HG03520 (cell line): ENCODE results near the gene PERM1.
"Not testable (repeated sequence)": the region's sequence is repeated elsewhere in the genome, so short reads cannot be mapped to it uniquely, and the experiment has no call there.

Experiments
- ATAC-seq: cut with Tn5 transposase; IDR thresholded peaks from one replicate; pipeline ENCODE4 v1.9.1; 2021; ENCODE audit warnings: mild to moderate bottlenecking, moderate library complexity; ENCODE audit not compliant: unreplicated experiment

Gene PERM1

GRCh38 chr1:1017397-1018320 is 35.8 kb upstream of the PERM1 start:
- not testable (repeated sequence) for ATAC-seq

DNA sequence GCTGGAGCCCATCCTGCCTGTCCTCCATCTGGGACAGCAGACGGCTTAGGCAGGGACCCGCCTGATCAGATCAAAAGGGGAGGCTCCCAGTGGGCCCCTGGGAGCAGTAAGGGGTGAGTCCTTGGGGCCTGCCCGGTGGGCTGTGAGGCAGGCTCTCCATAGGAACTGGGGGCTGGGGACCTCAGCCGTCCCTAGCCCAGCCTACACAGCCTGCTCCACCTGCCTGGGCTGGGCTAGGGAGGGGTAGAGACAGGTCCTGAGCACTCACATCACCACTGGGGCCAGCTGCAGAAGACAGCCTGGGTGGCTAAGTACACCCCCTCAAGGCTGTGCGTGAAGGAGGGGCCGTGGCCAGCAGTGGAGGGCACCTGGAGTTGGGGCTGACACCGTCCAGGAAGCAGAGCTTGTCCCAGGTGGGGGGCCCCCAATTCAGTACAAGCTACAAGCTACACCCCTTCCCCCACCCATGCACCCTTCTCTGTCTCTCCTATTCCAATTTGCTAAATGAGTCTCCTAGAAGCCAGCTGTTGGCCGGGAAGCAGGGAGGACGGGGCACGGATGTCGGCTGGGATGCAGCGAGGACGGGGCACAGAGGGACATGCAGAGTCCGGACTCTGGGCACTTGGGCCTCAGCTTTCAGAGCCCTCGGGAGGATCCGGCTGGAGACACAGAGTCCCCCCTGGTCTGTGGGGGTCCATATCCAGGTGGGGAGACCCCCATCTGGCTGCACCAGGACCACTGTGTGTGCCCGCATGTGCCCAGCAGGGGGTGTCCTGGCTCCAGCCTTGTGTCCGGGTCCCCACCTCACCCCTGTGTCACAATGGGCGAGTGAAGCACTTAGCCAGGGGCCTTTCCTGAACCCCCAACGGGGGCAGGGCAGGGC is 33.1 kb upstream of the PERM1 start:
- ATAC-seq, result no peak

GRCh38 chr1:1013922-1014648 is 32.2 kb upstream of the PERM1 start:
- no peak for ATAC-seq

- ATAC-seq, result peak; percentile 78
Observed at GRCh38 chr1:1013105-1013921, 31.4 kb upstream of the PERM1 start, which contains the start of gene ISG15. TSS of gene ISG15 (plus strand) at chr1:1013497. CDS start at chr1:1013574, 77 bp downstream.

GRCh38 chr1:1012736-1013104 is 30.8 kb upstream of the PERM1 start:
- ATAC-seq, result not testable (repeated sequence)

DNA sequence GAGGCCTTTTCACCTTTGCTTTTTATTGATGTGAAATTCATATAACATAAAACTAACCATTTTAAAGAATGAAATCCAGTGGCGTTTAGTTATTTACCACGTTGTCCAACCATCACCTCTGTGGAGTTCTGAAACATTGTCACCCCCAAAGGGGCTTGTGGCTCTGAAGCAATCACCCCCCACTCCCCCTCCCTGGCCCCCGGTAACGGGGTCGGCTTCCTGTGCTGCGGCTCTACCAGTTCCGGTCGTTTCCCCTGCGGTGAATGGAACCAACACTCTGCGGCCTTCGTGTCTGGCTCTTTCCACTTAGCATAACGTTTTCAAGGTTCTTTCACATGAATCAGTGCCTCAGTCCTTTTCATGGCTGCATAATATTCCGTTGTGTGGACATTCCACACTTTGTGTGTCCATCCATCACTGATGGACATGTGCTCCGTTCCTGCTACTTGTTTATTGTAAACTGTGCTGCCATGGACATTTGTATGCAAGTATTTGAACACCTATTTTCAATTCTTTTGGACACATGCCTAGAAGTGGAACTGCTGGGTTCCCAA is 29.6 kb upstream of the PERM1 start:
- no peak for ATAC-seq

- not testable (repeated sequence) for ATAC-seq
Observed at GRCh38 chr1:1010131-1010530, 28.2 kb upstream of the PERM1 start.

DNA sequence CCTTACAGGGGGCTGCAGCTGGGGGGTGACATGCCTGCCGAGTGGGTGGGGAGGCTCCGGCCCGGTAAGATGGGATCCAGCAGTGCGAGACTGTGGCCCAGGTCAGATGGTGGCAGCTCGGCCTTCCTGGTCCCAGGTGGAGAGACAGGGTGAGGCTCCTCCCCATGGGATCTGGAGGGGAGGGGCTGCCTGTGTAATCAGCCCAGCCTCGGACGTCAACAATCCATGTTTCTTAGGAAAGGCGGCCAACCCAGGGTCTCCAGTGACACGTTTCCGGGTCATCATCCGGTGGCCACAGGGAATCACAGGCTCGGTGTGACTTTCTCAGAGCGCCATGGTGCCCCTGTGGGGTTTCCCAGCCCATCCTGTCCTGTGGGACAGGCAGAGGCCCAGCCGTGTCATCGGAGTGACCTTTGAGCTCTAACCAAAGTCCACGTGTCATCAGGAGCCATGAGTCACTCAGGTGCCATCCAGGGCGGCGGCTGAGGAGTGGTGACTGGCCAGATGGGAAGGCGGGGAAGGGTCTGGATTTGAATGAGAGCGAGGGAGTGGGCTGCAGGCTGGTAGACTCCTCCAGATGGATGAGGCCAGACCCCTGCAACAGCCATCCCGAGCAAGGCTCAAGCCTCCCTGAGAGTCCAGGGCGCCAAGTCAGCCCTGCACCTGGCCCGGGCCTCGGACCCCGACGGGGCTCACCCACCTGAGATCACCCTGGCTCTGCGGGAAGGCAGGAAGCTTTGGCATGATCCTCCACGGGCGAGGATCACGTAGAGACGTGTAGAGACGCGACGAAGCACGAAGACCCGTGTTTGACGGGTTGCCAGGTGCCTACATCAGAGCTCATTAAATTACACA is 24.6 kb upstream of the PERM1 start:
- ATAC-seq, result no peak

DNA sequence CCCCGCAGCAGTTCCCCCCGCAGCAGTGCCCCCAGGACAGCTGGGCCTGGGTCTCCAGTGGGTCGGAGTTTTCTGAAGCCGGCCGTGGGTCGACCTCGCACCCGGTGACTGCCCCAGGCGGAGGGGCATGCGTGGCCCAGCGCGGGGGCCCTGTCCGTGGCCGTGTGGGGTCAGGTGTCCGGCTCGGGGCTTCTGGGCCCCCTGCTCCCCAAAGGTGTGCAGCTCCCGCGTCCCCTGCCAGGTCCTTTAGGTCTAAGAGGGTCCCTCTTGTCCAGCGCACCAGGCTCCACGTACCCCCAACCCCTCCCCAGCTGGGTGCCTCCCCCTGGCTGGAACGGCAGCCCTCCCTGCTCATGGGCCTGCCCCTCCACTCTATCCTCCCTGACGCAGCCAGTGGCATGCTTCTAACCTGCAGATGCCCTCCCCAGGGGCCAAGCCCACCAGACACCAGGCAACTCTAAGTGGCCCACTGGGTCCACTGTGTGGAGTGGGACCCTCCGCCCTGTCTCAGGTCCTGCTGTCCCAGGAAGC is 23.9 kb upstream of the PERM1 start:
- ATAC-seq, result no peak

DNA sequence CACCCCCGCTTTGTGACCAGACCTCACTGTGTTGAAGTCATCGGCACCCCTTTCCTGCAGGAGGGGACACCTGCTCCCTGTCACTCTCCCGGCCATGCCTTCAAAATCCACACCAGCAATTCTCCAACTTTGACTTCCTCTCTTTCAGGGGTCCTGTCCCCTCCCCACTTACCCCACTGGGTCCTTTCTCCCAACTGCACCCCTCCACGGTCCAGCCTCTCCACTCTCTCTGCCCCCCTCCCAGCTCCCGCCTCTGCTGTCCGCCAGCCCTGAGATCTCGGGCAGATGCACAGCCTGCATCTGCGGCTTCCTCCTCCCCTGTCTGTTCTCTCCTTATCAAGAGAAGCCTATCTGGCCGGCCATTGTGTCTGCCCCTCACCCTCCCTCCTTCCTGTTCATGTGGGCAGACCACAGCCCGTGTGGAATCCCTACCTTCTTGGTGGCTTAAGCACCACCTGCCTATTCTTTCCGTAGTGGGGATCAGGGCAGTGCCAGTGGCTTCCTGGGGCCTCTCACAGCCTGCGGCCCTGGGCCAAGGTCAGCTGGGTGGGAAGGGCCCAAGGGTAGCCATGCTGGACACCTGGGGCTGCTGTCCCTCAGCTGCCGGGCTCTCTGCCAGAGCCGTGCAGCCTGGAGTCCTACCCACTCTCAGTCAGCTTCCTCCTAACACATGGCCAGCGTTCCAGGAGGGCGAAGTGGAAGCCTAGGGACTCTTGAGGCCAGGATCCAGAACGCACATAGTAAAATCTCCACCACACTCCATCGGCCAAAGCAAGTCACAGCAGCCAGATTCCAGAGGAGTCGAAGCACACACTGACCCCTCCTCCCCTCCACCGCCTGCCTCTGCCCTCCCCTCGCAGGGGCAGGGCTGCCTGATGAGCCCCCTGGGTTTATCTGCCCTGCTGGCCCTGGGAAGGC is 23.1 kb upstream of the PERM1 start:
- no peak for ATAC-seq

DNA sequence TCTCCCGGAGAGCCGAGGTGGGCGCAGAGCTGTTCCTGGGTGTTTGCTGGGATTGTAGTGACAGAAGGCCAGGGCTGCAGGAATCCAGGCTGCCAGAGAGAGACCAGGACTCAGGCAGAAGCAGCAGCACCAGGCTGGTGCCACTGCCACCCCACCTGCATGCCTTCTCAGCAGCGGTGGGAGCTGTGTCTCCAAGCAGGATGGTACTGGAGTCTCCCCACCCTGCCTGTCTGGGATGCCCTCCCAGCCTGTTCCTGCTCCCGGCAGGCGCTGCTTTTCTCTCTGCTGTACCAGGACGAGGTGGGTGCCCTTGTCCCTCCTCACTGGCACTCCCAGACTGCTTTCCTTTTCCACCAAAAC is 22.5 kb upstream of the PERM1 start:
- ATAC-seq, result no peak

DNA sequence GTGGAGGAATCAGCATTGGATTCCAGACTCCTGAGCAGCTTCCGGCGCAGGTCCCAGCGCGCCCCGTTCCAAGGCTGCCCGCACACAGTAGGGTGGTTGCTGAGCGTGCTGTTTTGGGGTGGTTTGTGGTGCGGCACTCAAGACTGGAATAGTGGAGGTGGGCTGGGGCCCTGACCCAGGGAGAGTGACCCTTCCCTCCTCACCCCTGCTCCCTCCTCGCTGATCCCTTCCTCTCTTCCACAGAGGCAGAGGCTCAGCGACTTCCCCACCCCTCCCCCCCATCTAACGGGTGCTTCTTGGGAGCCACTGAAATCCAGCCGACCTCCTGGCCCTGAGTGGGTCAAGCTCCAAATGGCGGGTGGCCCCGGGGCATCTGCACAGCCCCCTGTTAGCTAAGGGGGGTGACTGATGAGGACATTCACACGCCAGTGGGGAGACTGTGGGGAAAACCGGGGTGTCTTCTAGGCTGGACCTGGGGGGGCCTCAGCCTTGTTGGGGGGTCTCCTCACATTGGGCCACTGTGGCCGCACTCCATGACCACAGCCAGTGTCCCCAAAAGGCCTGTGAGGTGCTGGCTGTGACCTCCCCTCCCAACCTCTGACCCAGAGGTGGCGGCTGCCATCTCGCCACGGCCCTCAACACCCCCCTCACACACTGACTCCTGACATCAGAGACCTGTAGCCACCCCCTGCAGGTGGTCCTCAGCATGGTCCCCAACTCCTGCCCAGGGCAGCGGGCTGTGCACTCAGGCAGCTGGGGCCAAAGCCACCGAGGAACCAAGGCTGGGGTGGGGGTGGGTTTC is 21.9 kb upstream of the PERM1 start:
- ATAC-seq, result no peak

DNA sequence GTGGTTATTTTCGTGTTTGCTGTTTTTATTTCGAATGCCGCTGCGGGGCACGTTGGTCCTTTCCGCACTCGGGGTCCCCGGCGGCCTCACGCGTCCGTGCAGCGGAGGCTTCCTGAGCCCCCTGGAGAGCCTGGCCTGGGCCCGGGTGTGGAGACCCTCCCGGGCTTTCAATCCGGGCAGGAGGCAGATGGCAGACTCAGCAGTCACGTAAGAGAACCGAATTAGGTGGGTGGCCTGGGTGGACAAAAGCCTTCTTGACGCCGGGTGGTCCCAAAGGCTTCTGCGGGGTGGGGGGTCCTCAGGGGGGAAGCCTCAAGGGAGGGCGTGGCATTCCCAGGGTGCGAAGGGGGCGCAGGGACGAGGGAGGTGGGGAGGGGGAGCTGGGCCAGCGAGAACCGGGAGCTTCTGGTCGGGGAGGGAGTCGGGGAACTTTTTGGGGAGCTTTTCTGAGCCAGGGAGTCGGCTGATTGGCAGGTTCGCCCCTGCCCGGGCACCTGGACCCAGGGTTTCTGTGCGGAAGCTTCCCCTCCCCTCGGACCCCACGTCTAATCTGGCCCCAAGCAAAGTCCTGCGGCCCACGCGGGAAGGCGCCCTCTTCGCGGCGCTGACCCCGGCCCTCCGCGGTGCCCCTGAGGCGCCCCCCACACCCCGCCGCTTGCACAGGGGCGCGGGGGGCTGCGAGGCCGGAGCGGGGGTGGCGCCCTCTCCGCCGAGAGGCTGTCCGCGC is 19.3 kb upstream of the PERM1 start:
- no peak for ATAC-seq

GRCh38 chr1:1000357-1001056 is 18.6 kb upstream of the PERM1 start:
- no peak for ATAC-seq

DNA sequence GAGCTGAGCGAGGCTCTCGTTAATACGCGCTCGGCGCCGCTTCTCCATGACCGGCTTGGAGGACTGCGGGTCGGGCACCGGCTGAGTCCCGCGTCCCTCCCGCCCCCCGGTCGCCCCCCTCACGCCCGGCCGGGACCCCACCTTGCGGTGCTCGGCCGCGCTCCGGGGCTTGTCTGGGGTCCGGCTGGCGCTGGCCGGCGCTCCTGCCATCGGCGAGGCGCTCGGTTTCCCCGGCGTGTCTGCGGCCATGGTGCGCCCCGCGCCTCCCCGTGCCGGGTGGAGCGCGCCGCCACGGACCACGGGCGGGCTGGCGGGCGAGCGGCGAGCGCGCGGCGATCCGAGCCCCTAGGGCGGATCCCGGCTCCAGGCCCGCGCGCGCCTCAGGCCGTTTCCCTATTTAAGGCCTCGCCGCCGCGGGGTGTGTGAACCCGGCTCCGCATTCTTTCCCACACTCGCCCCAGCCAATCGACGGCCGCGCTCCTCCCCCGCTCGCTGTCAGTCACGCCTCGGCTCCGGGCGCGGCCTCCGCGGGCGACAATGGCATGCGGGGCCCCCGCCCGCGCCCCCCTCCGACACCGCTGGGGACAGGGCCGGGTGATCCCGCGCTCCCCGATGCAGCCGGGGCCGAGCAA is 17.9 kb upstream of the PERM1 start, which contains the start of gene HES4:
Gene HES4, minus strand, starts transcription at position 373 of the 632 bp plus-strand sequence. Its CDS starts 124 bp downstream, at position 249.
- no peak for ATAC-seq
